ENCODE measurements around the gene HHLA2.
"Not testable (repeated sequence)": the region's sequence is repeated elsewhere in the genome, so short reads cannot be mapped to it uniquely, and the experiment has no call there.

HHLA2 gene

DNA sequence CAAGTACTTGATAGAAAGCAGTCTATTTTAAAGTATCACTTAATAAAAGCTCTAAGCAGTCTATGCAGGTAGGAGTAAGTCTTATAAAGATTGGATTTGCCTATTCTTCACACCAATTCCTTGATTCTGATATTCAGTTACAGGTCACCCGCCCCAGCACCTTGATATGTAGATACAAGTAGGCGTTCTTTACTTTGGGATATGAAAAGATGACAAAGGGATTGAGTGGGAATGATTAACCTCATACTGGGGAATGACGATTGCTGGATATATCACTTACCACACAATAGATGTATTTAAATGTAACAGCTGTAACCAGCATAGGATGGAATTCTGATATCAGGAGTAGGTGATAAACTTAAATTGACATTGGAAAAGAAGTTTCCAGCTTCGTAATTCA is 47.1 kb downstream of the HHLA2 start:
- DNase-seq, result no peak

DNA sequence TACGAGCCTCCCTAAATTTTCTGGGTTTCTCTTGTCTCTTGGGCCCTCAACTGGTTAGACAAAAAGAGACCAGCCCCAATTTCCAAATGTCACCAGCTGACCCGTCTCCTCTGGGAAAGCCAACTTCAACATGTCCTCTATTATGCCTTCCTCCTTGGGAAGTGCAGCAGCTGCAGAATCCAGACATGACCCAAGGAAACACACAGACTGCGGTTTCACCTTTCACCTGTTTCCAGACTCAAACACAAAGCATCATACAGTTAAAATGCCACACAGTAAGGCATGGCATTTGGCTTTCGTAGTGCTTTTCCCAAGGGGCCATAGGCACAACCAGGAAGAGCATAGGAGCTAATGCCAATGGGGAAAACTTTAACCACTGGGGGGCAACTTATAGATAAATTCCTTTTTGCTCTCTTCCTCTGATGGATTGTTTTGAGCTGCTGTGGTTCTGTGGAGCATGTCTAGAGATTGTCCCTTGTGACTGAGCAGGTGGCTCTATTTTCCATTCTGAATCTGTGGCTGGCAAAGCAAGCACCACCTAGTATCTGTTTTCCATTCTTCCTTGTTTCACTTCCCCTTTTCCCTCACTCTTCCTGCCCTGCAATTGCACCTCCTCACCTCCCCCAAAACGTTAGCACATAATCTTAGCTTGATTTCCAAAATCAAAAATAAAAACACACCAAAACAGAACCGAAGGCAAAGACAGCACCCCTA is 49.3 kb downstream of the HHLA2 start:
- DNase-seq, result no peak

DNA sequence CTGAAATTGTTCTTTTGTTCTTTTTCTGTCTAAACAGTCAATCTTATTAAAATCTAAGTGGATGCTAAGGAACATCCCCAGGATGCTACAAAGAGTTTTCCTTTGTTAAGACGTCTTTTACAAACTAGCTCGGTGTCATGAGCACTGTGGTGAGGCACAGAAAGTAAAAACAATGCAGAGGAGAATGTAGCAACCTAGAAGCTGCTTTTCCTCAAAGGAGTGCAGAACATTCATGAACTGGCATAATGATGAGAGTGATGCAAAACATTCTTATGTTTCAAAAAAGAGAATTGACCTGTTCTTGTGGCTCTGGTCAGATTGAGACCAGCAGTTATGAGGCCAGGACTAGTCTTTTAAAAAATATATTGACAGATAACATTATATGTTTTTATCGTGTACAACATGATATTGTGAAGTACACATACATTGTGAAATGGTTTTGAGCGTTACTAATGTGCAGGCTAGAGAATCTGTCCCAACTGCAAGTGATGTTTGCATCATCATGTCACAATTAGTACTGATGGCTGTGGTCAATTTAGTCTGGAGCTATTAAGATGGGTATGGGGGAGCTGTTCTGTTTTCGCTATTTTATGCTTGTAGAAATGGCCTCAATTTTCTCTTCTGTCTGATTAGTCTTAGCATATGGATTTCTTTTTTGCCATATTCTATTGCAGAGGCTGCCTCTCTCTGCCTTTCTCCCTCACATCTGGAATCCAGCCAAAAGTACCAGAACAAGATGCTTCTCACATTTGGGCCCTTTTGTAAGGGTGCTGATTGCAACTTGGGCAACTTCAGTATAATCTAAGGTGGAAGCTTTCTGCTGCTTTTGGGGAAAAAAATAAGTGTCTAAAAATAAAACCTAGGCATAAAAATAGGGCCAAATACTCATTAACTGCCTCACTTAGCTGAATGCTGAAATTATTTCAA is 50.2 kb downstream of the HHLA2 start:
- DNase-seq, result no peak

DNA sequence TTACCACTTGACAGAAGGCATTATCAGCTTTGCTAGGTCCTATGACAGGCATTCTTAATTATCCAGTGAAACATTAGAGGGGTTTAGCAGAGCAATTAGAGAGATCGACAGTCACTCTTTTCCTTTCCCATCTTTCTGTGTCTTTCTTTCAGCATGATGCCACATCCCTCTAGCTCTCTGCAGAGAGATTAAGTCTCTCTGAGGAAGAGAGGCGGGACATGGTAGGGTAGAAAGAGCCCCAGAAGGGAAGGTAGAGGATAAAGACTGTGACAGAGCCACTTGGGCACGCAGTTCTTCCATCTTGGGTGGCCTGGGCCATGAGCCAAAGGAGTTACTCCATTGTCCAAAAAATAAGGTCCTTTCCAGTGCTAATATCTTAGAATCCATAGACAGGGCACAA is 55.8 kb downstream of the HHLA2 start:
- no peak for DNase-seq

DNA sequence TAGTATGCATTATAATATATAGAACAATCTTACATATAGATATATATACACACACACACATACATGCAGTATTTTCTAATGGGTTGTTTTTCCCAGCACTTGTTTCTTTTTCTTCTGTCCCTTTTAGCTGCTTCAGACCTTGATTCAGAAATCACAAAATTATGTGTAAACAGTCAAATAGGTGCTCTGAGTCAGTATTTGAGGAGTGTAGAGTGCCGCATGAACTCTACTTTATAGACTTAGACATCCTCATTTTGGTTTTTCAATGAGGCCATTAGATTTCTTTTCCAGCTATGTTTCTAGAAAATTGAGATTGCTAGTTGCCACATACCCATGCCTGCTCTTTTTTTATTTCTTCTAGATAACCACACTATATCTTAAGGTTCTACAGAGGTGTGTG is 58.2 kb downstream of the HHLA2 start:
- no peak for DNase-seq

DNA sequence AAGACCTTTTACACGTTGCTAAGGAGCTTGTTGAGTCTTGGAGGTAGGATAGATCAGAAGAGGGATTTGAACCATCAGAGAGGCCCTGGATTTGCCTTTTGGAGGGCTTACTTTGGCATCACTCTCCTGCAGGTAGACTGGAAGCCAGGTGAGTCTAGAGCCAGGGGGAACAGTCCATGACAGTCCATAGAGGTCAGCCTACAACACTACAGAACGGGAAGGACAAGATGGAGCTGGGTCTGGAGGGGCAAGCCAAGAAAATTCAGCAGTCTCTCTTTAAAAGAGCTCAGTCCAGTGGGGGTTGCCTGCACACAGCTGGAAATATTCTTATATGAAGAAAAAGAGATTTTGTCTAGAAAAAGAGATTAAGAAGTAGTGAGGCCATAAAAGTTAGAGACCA is 60.7 kb downstream of the HHLA2 start:
- no peak for DNase-seq

DNA sequence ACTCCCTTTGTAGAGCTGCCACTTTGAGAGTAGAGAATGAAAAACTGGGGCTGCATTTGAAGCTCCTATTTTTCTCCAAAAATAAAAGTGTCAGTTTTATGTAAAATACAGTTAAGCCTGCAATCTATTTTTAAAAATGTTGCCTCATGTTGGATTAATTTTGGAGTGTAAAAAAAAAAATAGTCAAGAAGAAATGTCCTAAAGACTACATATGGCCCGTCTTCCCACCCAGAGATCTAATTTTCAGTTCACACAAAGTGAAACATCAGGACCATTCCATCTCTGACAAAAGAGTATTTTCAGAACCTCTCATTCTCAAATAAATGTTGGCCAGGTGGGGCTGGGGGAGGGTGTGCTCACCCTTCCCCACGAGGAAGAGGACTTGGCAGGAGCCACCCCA is 62.7 kb downstream of the HHLA2 start:
- DNase-seq, result no peak

DNA sequence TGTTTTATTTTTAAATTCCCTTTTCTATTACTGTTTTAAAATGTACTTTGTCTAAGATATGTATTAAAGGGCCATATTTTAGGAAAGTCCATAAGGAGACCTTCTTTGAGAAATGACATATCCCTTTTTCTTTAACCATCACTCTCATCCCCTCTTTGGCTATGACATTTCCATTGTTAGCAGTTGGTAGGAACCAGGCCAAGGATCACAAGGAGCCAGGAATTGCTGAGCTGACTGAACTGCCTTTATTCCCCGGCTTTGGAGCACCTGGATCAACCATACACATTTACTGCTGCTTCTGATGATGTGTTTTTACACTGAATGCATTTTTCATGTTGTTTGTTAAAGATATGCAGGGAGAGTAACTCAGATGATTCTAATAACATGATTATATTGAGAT is 79.7 kb downstream of the HHLA2 start:
- DNase-seq, result no peak

DNA sequence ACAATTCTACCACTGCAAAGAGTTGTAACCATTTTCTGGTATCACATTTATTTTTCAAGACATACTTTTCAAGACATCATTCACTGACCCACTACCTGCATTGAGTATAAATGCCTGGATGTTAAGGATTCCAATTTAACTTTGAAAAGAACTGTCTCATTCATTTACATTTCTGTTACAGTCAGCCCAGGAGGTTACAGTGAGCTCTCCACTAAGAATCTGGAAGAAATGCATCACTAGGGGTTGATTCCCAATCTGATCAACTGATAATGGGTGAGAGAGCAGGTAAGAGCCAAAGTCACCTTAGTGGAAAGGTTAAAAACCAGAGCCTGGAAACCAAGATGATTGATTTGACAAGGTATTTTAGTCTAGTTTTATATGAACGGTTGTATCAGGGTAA is 81.0 kb downstream of the HHLA2 start:
- no peak for DNase-seq

DNA sequence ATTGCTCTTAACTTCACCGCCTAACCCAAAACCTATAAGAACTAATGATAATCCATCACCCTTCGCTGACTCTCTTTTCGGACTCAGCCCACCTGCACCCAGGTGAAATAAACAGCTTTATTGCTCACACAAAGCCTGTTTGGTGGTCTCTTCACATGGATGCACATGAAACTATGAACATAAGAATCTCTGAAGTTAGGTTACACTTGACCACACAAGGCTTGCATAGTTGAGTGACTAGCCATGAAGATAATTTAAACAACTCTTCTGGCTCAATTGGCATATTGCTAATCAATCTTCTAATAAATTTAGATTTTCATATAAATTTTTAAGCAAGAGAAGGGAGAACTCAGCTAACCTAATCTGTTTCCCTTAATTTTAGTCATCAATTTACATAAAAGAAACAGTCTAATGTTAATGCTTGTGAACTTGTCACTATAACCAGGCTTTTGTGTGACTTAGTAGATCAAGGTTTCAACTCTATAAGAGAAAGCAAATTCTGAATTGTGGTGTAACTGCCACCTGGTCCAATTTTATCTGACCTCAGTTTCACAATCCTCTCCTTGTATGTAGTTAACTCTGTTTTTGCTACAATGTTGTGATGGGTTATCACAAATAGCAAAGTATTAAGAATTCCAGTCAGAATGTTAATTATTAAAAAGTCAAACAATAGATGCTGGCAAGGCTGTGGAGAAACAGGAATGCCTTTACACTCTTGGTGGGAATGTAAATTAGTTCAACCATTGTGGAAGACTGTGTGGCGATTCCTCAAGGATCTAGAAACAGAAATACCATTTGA is 82.0 kb downstream of the HHLA2 start:
- DNase-seq, result no peak

DNA sequence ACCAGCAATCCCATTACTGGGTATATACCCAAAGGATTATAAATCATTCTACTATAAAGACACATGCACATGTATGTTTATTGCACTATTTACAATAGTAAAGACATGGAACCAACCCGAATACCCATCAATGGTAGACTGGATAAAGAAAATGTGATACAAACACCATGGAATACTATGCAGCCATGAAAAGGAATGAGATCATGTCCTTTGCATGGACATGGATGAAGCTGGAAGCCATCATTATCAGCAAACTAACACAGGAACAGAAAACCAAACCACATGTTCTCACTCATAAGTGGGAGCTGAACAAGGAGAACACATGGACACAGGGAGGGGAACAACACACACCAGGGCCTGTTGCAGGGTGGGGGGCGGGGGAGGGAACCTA is 82.6 kb downstream of the HHLA2 start:
- not testable (repeated sequence) for DNase-seq

DNA sequence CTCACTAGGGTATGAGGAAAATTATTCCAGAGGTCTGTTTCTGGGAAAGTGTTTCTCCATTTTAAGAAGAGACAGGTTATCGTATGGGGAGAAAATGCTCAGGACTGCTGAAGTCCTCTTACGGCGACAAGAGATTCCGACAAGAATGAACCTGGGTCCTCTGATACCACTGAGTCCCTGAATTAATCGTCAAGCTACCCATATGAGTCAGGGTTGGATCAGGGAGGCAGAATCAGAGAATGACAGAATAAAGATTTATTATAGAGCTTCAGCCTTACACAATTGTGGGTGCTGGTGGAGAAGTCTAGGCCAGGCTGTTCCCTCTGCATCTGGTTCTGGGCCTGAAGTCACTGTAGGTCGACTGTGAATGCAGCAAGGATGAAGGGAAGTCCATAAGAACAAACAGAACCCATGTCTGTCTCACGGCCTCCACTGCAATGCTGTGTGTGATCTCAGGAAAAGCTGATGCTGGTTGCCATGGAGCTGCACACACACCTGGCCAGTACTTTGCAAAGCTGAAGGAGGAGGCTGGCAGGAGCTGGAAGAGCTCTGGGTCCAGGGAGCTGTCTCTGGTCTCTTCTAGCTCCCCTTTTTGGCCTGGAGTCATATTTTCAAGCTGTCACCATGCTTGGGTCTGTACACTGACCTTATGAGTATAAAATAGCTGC is 83.9 kb downstream of the HHLA2 start:
- DNase-seq, result no peak

DNA sequence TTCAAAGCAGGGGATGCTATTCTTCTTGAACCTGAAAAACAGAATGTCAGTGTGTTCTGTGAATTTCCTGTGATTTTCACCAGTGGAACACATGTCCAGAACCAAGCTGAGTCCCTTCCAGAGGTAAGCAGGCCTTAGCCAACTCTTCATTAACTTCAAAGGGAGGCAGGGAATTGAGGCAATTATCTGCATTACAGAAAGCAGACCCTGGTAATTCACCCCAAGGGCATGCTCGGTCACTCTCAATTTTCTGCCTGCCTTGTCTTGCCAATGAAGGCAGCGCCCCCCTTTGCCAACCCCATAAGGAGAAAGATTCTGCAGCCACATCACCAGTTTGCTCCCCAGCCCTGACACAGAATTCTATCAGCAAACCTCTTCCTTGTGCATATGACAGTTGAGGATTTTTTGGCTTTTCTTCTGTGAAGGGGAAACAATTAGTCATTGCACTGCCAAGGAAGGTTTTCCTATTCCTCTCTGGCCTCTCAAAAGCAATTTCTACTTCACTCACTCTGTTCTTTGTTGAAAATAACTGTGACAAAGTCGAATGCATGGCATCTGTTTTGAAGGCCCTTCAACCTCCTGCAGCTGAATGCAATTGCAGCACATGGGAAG is 85.3 kb downstream of the HHLA2 start:
- DNase-seq, result no peak

DNA sequence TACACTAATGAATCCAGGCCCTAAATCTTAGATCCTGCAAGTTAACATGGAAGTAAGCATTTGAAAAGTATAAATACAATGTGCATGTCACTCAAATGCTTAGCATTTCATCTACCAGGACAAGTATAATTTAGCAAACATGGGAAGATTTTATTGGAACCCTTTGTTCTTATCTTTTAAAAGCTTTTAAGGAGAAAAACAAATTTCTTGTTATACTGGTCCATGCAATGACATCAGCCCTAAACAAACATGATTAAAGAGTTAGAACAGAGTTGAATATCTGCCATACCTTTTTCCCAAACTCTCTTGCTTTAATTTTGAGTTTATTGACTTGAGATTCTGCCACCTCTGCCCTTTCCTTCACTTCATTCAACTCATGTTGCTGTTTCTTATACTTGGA is 87.0 kb downstream of the HHLA2 start:
- no peak for DNase-seq

DNA sequence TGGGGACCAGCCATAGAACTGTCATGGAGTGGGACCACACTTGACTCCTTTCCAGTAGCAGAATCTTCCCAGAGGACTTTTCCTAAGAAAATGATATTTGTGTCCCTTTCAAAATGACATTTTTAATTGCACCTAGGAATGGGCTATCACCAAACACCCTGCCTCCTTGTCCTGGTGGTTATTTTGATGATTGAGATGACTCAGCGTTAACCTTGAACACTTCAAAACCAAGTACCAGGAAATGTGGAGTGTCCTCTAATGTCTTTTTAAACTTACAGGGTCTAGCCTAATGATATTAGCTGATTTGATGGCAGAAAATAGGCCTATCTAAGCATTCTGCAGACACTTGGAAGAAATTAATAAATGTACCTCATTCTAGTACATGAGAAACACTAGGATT is 90.7 kb downstream of the HHLA2 start:
- DNase-seq, result no peak

DNA sequence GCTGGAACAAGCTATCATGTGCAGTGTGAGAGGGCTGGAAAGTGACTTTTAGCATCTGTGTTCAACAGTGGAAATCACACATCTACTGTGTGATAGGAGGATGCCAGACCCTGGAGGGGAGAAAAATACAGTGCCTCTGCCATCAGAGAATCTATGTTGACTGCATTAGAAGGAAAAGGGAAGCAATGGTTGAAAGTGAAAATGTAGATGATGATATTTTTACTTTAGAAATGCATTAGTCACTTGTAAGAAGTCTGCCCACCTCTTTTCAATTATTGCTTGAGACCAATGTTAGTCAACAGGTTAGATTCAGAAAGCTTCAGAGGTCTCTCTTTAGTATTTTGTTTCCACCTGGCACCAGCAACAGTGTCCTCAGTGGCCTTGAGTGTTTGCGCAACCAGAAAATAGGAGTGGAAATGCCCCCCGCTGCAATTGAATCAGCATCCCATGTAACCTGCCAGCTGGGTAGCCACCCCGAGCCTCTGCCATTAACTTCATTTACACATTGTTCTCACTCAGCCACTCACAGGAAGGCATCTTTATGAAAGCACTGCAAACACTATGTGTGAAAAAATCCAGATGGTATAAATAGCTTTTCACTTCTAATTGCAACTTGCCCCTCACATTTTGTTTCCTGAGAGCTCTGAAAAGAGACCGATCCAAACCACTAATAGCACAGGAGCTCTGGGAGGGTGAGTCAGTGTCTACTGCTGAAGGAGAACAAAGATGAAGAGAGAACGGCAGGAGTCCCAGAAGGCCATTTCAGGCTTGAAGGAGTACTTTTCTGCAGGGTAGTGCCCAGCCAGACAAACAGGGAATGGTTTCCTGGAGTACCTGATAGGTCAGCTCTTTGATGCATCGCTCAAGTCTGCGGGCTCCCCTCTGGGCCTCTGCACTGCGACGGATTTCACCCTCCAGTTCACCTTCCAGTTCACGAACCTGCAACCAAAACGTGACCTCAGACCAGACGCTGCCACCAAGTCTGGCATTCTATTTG is 92.1 kb downstream of the HHLA2 start:
- DNase-seq, result peak; percentile 77

DNA sequence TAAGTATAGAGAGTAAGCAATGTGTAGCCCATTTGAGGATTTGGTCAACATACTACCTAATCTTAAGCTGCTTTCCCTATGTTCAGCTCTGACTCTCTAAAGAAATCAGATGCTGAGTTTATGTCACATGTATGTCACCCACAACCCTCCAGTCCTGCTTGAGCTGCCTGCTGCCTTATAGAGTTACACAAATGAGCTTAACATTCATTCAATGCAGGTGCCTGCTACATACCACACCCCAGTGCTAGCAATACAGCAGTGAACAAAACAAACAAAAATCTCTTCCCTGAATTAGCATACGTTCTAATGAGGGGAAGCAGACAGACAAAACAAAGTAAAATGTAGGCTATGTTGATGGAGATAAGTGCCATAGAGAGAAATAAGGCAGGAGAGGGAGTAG is 93.0 kb downstream of the HHLA2 start:
- DNase-seq, result no peak

DNA sequence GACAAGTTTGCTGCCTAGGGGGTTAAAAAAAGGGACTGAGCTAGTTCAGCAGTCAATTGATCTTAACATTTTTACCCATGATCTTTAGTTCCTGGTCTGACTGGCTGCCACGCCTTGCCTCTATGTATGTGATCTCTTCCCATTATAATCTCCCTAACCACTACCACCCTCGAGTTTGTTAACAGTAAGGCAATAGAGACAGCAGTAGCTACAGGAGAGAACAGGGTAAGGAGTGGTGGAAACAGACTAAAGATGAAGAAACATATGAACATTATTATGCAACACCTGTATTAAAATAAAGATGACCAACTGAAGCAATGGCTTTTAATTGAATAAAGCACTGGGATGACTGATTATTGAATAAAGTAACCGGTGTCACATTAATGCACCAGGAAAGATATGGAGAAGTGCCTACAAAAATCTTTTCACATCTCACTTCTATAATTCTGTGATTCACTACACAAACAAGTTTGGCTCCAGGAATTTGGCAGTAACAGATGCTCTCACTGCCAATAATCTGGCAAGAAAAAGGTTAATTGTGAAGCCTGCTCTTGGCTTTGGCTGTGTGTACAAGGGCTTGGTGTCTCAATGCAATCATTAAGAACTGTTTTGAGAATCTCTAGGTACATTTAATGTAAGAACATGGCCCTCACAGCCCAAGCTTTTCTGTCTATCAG is 95.7 kb downstream of the HHLA2 start:
- DNase-seq, result no peak

DNA sequence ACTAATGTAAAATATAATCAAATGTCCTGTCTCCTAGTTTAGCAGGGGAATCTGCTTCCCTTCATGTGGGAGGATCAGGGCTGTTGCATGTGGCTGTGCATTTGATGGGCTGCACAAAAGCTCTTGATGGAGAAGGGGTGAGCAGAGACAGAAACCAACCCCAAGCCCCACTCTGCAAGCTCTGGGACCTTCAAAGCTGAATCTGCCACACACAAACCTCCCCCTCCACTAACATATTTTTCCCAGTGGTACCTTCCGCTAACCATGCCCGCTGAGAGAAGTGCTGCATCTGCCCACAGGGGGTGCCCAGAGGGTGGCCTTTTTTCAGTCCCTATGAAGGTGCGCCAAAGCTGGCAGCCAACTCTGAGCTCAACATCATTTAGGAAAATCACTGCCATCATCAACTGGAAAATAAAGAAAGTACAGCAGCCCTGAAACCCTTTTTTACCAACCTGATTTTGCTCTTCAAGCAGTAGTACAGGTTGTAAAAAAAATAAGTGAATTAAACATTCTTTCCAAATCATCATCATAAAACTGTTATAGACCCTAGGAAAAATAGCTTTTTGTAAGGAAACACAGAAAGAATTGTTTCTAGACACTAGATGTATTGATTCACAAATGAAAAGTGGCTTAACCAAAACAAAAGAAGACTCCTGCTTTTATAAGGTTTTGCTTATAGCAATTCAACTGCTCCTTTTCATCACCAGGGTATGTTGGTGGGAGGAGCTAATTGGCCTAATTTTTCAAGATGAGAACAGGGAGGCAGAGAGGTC is 97.0 kb downstream of the HHLA2 start:
- DNase-seq, result peak; percentile 32

DNA sequence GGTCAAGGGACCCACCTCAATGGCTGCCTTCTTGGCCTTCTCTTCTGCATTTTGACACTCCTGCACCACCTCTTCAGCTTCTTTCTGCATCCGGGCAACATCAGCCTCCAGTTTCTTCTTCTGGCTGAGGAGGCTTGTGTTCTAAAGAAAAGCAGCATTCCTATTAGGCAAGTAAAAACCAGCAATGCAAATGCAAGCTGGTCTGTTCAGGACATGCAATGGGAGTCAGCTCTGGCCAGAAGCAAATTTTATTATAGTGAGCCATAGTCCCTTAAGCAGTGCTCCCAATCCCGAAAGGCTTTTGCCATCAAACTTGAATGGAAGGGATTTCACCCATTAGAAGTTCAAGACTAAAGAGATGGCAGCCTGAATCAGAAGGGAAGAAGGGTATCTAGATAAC is 97.7 kb downstream of the HHLA2 start:
- no peak for DNase-seq

Measured in NCI-H2081 treated with DMSO at 0.1 percent for 48 hours (cell line).